ENCODE data around the gene FOXP1. TPM values are rescaled to one million over a fixed set of nuclear protein-coding genes. Genes with fewer than 3 reads are reported as not detected.

Gene FOXP1
- total and polyA plus RNA-seq, 2 of the 13 experiments (the other 11 are each of a cell fraction or from before 2014, with no cell fraction given), result 40.4 to 59.0 TPM

- TF ChIP-seq KAT2B (IDR thresholded peaks at IDR 0.05; ENCODE audit: borderline replicate concordance, low read depth, low read length) (no peak), ESRRA (CRISPR knock-in tag; IDR thresholded peaks at IDR 0.05; ENCODE audit: low read depth) (peak; percentile 65; the same call in 1 of the 2 replicates), SNAI1 (CRISPR knock-in tag; IDR thresholded peaks at IDR 0.05; ENCODE audit: borderline replicate concordance) (peak; percentile 72; the same call in 1 of the 2 replicates), CHD4 (IDR thresholded peaks at IDR 0.05; ENCODE audit: borderline replicate concordance, low read length) (peak; percentile 65; the same call in 1 of the 2 replicates)
Observed at GRCh38 chr3:71152039-71152891, 431.3 kb downstream of the FOXP1 start (continued).

DNA sequence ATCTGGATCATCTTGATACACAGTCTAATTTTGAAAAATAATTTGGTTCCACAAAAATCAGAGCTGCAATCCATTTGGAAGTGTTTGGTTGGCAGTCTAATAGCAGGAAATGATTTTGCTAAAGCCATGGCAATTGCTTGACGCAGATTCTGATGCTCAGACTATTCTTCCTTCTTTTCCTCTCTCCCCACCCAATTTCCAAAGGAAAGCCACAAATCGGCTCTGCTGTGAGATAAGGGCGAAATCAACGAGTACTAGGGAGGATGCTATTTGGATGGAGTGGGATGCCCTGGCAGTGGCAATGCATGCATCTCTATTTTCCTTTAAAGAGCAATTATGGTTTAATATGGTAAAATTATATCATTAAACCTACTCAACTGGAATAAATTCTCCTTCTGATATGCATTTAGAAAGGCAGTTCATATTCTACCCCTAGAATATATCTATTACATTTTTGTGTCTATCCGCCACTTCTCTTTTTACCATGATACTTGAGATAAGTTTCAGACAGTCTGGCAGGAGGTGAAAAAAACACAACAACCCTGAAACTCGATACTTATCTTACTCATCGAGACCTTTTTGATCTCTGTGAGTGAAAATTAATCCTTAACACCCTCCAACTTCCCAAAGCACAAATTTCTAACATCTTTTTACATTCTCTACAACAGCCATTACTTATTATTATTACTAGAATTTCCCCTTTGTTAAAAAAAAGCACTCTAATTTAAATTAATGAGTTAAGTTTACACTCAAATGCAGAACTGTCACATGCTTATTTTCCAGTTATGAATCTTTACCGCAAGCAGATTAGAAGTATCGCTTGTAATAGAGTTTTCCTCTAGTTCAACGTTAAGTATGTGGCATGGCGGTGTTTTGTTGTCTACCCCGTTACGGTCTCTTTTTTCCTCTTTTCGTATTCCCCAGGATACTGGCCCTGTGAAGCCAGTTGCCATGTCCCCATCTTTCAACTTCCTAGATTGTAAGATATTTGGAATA, 433.3 kb downstream of the FOXP1 start:
- in situ Hi-C loops (cut with HindIII; ENCODE audit: extremely low pct_ligation_motif_present, low pct_unique_long_range_greater_than_20kb) (loop anchor here (5.0 kb wide), 1 partner anchor 57 kb away; no protein-coding TSS in a partner anchor), intact Hi-C loops (cut with micrococcal nuclease; ENCODE audit: unreplicated experiment) (loop anchor here (5.0 to 10.0 kb wide), 3 partner anchors 85 to 623 kb away; no protein-coding TSS in a partner anchor)
- Histone ChIP-seq H3K36me3 (replicated peaks in 1 of 2; ENCODE audit: control insufficient read depth in 1 of 2, insufficient read depth in 2 of 2, low read length in 2 of 2) (peaks cover 0 to 3% of the 10 kb centered on the region in 2 experiments; a peak in 2 of 5 replicates), H2AFZ (ENCODE audit: low read length) (no peak overlapping the region), H3K4me1 (ENCODE audit: insufficient read depth, low read length) (peaks cover 50% of the 10 kb centered on the region), H3K9me3 (ENCODE audit: low read length) (no peaks in the 10 kb centered on the region), H4K20me1 (ENCODE audit: insufficient read depth, low read length) (no peaks in the 10 kb centered on the region), H3K79me2 (ENCODE audit: insufficient read depth, low read length) (no peaks in the 10 kb centered on the region), H3K4me2 (ENCODE audit: low read depth, low read length) (no peak overlapping the region), H3K4me3 (replicated peaks in 1 of 3; ENCODE audit: insufficient read depth in 1 of 3, low read depth in 2 of 3, low read length in 3 of 3) (no peak overlapping the region), H3K27ac (ENCODE audit: extremely low read length, insufficient read depth, low read length) (no peak overlapping the region), H3K9ac (ENCODE audit: insufficient read depth, low read depth, low read length) (no peak overlapping the region), H3K27me3 (ENCODE audit: control insufficient read depth in 1 of 2, insufficient read depth in 2 of 2, low read length in 2 of 2) (no peaks in the 10 kb centered on the region)
- ChIA-PET CTCF (ENCODE audit: low intra/inter-chr PET ratio, low total read pairs) (no interaction called here), POLR2A (no interaction called here)
- DNase-seq (ENCODE audit: low spot score) (no peak), ATAC-seq (no peak), FAIRE-seq (no peak)
- TF ChIP-seq ATF2 (CRISPR knock-in tag; IDR thresholded peaks at IDR 0.05) (no peak), U2AF1 (optimal IDR thresholded peaks at IDR 0.05; ENCODE audit: low read depth, low read length) (no peak), MEF2D (CRISPR knock-in tag; IDR thresholded peaks at IDR 0.05) (no peak), NFATC3 (CRISPR knock-in tag; IDR thresholded peaks at IDR 0.05) (no peak), ZBTB1 (CRISPR knock-in tag; IDR thresholded peaks at IDR 0.05; ENCODE audit: borderline replicate concordance) (no peak), AGO1 (IDR thresholded peaks at IDR 0.05; ENCODE audit: low read depth, low read length, poor library complexity, severe bottlenecking) (no peak), SIX1 (CRISPR knock-in tag; IDR thresholded peaks at IDR 0.05; ENCODE audit: borderline replicate concordance) (peak; percentile 60; the same call in 1 of the 2 replicates), RBAK (CRISPR knock-in tag; IDR thresholded peaks at IDR 0.05) (no peak)
- 94% methylated on average over 14 of the region's 14 CpGs for WGBS (ENCODE audit: low lambda C conversion rate)
- BruUV-seq (replicated peaks), result no TSS peak
